Measurements from ENCODE around the gene CTRB2. TPM values are rescaled to one million over a fixed set of nuclear protein-coding genes. Genes with fewer than 3 reads are reported as not detected.
"Not testable (repeated sequence)": the region's sequence is repeated elsewhere in the genome, so short reads cannot be mapped to it uniquely, and the experiment has no call there.

CTRB2 gene
- polyA plus RNA-seq, 3 donors: not detected

DNA sequence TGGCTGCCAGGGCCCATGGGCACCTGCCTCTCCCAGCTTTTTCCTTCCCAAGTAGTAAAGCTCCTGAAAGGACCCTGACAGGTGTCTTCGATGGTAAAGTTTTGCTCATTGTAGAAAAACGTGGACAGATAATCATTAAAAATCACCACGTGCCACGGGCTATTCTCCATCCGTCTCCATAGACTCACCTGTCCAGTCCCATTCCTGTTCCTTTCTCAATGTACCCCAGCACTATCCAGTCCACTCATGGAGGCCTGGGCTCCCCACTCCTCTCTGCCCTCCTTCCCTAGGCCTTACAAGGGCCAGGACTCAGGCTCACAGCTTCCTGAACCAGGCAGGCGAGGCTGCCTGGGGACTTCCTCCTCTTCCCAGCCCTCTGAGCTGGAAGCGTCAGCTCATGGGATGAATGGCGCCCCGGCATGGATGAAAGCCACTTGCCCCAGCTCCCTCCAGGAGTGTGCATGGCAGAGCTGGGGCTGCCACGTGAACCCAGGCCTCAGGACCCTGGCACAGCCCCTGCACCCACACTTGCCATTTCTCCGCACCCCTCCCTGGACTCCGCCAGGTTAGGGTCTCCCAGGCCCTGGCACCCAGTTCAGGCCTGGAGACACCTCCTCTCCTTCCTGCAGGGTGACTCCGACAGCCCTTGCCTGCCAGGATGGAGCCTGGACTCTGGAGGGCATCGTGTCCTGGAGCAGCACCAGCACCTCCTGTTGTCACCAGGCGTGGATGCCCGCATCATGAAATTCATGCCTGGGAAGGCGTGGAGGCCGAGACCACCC, 20.6 kb upstream of the CTRB2 start:
- DNase-seq (ENCODE audit: low read depth in 3 of 3, low spot score in 2 of 3): no peak

- no peak for DNase-seq (ENCODE audit: low read depth in 3 of 3, low spot score in 2 of 3)
These were observed 19.8 kb upstream of the CTRB2 start for GRCh38 chr16:75226550-75227360.

- no peak for DNase-seq (ENCODE audit: low read depth in 3 of 3, low spot score in 2 of 3)
These were observed 18.9 kb upstream of the CTRB2 start for GRCh38 chr16:75225678-75226515.

GRCh38 chr16:75225092-75225491, 18.1 kb upstream of the CTRB2 start:
- DNase-seq (ENCODE audit: low read depth in 3 of 3, low spot score in 2 of 3): no peak

DNA sequence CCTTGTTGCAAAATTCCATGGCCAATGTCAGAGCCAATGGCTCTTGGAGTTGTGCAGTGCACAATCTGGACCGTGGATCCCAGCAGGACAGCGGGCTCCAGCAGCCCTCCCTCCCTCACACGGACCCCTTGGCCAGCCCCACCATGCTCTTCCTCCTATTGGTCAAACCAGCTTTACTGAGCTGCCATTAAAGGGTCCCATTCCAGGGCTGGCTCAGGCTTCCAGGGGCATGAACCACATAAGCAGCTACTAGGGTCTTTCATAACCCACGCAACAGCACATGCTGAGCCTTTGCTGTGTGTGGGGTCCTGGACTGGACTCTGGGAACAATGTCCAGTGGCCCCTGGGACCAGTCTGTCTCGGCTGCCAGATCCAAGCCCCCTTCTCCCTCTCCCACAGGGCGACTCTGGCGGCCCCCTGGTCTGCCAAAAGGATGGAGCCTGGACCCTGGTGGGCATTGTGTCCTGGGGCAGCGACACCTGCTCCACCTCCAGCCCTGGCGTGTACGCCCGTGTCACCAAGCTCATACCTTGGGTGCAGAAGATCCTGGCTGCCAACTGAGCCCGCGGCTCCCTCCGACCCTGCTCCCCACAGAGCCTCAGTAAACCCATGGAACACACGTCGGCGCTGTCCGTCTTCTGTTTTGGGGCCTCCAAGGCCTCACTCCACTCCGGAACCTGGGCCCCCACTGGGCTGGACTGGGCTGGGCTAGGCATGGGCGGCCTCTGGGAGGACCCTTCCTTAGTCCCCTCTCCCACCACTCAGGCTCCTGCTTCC, 17.5 kb upstream of the CTRB2 start:
- DNase-seq (ENCODE audit: low read depth in 3 of 3, low spot score in 2 of 3): no peak

GRCh38 chr16:75223129-75223528, 16.2 kb upstream of the CTRB2 start:
- not testable (repeated sequence) for DNase-seq (ENCODE audit: low read depth in 3 of 3, low spot score in 2 of 3)

GRCh38 chr16:75222271-75222783, 15.4 kb upstream of the CTRB2 start:
- no peak for DNase-seq (ENCODE audit: low read depth in 3 of 3, low spot score in 2 of 3)

- DNase-seq (ENCODE audit: low read depth in 3 of 3, low spot score in 2 of 3): no peak
These were observed 12.9 kb upstream of the CTRB2 start for GRCh38 chr16:75219838-75220237.

DNA sequence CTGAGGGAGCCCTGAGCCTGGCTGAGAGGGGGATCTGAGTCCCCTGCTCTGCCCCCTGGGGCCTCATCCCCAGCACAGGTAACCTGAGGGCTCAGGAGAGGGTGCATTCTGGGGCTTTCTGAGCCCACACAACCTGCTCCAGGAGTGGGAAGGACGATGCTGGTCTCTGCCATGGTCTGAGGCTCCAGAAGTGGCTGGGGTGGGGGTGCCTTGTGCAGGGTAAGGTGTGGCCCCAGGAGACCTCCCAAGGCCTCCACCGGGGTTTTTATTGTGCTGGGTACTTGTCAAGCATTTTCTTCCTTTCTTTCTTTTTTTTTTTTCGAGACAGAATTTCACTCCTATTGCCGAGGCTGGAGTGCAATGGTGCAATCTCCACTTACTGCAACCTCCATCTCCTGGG, 12.1 kb upstream of the CTRB2 start:
- DNase-seq (ENCODE audit: low read depth in 3 of 3, low spot score in 2 of 3): no peak

DNA sequence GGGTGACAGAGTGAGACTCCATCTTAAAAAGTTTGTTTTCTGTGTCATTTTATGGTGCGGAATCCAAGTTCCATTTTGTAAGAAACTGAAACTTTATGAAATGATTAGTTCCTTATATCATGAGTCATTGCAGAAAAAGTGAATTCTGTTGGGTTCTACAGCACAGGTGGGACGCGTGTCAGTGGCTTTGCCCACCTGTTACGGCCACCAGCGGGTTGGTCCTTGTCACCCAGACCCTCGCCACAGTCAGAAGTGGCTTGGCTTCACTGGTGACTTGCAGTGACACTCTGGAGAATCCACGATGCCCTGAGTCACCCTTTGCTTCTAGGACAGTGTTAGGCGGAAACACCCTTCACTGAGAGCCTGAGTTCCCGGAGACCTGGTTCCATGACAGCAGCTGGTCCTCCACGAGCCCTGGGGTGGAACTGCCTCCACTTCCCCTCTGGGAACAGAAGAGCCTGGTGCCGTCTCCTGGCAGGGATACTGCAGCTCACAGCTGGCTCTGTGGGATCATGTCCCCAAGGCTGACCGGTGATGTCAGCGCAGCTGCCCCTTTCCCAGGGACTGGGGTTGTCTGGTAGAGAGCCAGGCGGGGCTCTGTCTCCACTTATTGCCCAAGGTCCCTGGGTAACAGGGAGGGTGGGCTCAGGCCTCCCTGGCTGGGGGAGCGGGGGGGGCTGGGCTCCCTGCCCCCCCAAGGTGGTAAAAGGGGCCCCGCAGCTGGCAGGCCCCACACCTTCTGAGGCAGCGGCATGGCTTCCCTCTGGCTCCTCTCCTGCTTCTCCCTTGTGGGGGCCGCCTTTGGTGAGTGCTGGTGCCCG, 11.5 kb upstream of the CTRB2 start, which contains the start of gene CTRB1:
CTRB1 (plus strand) TSS at position 733 of the 821 bp plus-strand sequence; CDS start at position 753, 20 bp downstream.
- DNase-seq (ENCODE audit: low read depth in 3 of 3, low spot score in 2 of 3): no peak

DNA sequence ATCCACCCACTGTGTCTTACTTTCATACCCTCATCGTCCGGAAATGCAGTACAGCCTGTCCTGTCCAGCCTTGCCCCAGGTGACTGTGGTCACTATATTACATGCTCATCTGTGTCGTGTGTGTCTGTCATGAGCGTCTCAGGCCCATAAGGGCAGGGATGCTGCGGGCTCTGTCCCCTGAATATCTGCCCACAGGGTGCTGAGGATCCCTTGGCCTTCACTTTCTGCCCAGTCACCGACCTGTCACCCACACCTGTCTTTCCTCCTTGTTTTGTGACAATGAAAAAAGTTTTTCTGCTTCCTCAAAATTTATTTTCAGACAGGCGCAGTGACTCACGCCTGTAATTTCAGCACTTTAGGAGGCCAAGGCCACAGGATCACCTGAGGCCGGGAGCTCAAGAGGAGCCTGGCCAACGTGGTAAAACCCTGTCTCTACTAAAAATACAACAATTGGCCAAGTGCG, 10.5 kb upstream of the CTRB2 start:
- DNase-seq (ENCODE audit: low read depth in 3 of 3, low spot score in 2 of 3): no peak

DNA sequence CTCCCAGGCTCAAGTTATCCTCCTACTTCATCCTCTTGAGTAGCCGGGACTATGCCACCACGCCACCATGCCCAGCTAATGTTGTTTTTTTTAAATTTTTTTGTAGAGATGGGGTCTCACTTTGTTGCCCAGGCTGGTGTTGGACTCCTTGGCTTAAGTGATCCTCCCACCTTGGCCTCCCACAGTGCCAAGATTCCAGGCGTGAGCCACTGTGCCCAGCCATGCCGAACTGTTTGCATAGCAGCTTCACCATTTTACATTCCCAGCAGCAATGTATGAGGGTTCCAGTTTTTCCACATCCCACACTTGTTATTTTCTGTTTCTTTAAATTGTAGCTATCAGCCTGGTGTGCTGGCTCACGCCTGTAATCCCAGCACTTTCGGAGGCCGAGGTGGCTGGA, 9.6 kb upstream of the CTRB2 start:
- no peak for DNase-seq (ENCODE audit: low read depth in 3 of 3, low spot score in 2 of 3)

DNA sequence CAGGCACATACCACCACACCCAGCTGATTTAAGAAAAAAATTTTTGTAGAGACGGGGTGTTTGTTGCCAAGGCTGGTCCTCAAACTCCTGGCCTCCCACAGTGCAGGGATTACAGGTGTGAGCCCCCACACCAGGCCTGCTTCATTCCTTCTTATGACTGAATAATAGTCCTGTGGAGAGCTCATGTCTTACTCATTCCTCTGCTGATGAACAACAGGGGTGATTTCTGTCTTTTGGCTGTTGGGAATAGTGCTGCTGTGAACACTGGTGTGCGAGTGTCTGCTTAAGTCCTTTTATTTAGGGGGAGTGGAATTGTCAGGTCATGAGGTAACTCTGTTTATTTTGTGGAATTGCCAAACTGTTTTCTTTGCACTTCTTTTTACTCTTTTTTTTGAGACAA, 9.2 kb upstream of the CTRB2 start:
- DNase-seq (ENCODE audit: low read depth in 3 of 3, low spot score in 2 of 3): no peak

- not testable (repeated sequence) for DNase-seq (ENCODE audit: low read depth in 3 of 3, low spot score in 2 of 3)
These were observed 4.3 kb upstream of the CTRB2 start for GRCh38 chr16:75211286-75211685.

DNA sequence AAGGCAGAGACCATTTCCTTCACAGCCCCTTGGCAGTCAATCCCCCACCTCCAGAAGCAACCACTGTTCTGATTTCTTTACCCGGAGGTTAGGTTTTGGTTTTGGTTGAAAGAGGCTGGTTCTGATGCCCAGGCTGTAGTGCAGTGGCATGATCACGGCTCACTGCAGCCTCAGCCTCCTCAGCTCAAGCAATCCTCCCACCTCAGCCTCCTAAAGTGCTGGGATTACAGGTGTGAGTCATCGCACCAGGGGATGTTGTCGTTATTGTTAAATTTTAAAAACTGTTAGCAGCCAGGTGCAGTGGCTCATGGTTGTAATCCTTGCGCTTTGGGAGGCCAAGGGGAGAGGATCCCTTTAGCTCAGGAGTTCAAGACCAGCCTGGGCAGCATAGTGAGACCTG, 3.0 kb upstream of the CTRB2 start:
- no peak for DNase-seq (ENCODE audit: low read depth in 3 of 3, low spot score in 2 of 3)

DNA sequence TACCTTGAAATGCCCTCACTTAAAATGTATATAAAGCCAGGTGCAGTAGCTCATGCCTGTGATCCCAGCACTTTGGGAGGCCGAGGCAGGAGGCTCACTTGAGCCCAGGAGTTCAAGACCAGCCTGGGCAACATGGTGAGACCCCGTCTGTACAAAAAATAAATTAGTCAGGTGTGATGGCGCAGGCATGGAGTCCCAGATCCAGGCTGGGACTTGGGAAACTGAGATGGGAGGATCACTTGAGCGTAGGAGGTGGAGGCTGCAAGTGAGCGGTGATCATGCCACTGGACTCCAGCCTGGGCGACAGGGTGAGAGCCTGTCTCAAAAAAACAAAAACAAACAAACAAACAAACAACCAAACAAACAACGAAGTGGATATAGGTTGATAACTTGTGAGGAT, 2.6 kb upstream of the CTRB2 start:
- DNase-seq (ENCODE audit: low read depth in 3 of 3, low spot score in 2 of 3): not testable (repeated sequence)

DNA sequence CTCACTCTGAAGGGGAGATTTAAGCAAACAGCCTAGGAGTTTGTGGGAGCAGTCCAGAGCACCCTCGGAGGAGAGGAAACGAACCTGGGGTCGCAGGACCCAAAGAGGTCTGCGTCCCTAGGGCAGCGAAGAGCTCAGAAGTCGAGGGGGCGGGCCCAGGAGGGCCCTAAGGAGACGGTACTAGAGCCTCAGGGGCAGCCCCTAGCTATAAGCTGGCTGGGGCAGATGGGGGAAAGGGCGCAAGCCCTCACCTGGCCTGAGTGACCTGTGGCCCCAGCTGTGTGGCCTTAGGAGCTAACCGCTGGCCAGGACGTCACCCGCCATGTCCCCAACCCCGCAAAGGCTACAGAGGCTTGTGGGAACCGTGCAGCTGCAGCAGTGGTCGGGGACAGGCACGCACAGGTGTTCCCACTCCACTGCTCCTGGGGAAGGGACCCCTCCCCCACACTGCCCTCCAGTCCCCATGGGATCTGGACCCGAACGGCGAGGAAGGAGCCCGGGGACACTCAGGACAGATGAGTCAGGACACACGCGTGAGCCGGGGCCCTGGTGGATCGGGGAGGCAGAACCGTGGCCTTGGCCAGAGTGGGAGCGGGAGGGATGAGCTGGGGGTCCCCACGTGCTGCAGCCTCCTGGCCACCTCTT, 2.0 kb upstream of the CTRB2 start:
- no peak for DNase-seq (ENCODE audit: low read depth in 3 of 3, low spot score in 2 of 3)

DNA sequence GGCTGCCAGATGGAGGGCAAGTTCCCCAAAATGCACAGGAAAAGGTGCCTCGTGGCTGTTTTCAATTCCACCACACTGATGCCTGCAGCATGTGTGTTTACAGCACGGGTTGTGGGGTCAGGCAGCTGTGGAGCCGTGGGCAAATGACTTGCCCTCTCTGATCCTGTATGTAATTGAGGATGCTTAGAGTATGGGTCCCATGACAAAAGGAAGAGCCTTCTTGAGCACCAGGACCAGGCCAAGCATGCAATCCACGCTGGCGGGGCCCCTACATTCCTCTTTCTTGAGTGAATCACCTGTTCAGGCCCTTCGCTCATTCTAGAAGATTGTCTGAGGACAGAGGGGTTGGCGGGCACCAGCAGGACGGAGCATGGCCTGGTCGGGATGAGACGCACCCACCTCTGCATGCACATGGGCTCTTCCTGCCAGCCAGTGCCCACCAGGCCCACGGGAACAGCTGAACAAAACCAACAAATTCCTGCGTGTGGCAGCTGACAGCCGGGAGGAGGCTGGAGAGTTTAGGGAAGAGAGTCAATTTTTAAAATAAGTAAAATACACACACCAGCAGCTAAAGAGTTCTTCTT, 1.4 kb upstream of the CTRB2 start:
- DNase-seq (ENCODE audit: low read depth in 3 of 3, low spot score in 2 of 3): no peak

Data from right renal cortex interstitium (tissue), 3 donors.